ENCODE results near the gene WNT2B. TPM values are rescaled to one million over a fixed set of nuclear protein-coding genes. Genes with fewer than 3 reads are reported as not detected.

Gene WNT2B
- total RNA-seq (2013): 0.31 TPM
- polyA plus RNA-seq (under 1 TPM in 2 of 3 donors, not detected in 1; 0.07 to 0.79 TPM), polyA minus RNA-seq (0.56 and 0.69 TPM in 2 replicates), total RNA-seq (1.9 to 16.3 (median 4.2) reads per million in 11 experiments)

DNA sequence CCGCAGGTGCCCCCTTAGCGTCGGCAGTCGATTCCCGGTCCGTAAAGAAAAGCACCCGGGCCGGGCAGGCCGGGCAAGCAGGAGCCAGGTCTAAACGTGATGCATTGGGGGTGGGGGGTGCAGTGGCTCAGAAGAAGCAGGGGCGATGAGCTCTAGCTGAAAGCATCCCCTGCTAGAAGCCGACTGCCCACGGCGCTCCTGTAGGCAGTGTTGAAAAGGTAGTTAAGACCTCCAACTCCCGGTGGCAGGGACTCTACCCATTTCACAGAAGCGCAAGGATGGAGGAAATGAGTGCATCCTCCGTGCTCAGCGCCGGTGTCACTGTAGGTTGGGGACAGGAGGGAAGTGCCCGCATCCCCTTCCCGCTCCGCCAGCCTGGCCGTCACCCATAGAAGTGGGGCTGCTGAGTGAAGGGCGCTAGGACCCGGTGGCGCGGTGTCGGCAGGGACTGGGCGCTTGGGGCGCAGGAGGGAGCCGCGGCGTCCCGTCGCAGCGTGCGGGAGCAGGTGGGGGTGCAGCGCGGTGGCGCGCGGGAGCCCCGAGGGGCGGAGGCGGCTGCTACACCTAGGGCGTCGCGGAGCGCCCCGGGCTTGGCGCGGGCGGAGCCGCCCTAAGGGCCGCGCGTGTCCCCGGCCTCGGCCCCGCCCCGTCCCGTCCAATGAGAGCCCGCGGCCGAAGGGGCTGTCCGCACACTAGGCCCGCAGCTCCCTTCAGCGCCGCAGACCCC lies at the start of gene WNT2B:
Gene WNT2B (plus strand): TSS at position 688 of the 727 bp plus-strand sequence. CDS start 298 bp downstream, outside the sequence.
- peaks cover 9 to 20% of the 10 kb centered on the region in 2 donors for H3K4me1 ChIP-seq (ENCODE audit: control insufficient read depth in 1 of 2, insufficient read depth in 2 of 2, low read length in 2 of 2)
- TF ChIP-seq, protein P1, sequence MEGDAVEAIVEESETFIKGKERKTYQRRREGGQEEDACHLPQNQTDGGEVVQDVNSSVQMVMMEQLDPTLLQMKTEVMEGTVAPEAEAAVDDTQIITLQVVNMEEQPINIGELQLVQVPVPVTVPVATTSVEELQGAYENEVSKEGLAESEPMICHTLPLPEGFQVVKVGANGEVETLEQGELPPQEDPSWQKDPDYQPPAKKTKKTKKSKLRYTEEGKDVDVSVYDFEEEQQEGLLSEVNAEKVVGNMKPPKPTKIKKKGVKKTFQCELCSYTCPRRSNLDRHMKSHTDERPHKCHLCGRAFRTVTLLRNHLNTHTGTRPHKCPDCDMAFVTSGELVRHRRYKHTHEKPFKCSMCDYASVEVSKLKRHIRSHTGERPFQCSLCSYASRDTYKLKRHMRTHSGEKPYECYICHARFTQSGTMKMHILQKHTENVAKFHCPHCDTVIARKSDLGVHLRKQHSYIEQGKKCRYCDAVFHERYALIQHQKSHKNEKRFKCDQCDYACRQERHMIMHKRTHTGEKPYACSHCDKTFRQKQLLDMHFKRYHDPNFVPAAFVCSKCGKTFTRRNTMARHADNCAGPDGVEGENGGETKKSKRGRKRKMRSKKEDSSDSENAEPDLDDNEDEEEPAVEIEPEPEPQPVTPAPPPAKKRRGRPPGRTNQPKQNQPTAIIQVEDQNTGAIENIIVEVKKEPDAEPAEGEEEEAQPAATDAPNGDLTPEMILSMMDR (IDR thresholded peaks at IDR 0.05): no peak
- H3K9me3 ChIP-seq (replicated peaks in 1 of 2; ENCODE audit: control insufficient read depth in 1 of 2, insufficient read depth in 1 of 2, low read length in 2 of 2): peaks cover 0 to 23% of the 10 kb centered on the region in 2 donors
- H4K20me1 ChIP-seq (ENCODE audit: insufficient read depth, low read length): no peaks in the 10 kb centered on the region
- no peaks in the 10 kb centered on the region for H3K36me3 ChIP-seq (replicated peaks in 1 of 2; ENCODE audit: control insufficient read depth in 1 of 2, insufficient read depth in 2 of 2, low read length in 2 of 2)
- Mint-ChIP-seq H3K27ac (no peak within 1 kb of the TSS), H3K4me1 (peaks cover 15% of the 10 kb centered on the region), H3K36me3 (peaks cover 0 to 5% of the 10 kb centered on the region in 2 donors), H3K4me3 (peak within 1 kb of the TSS; percentile 71 to 85), H3K9me3 (peaks cover 0 to 14% (median 4%) of the 10 kb centered on the region in 7 donors), H3K27me3 (ENCODE audit: low read depth in 3 of 3) (peaks cover 52 to 84% (median 68%) of the 10 kb centered on the region in 3 donors)
- H3K4me2 ChIP-seq (replicated peaks; ENCODE audit: extremely low read depth, low read length, poor library complexity, severe bottlenecking): peak within 1 kb of the TSS; percentile 87
- peak; percentile 8 to 21 (median 19) for DNase-seq
- WGBS (ENCODE audit: insufficient coverage): under 1% methylated on average over 68 of the region's 69 CpGs
- H3K27me3 ChIP-seq (ENCODE audit: control insufficient read depth in 2 of 2, insufficient read depth in 2 of 2, low read length in 2 of 2): peaks cover 42 to 76% of the 10 kb centered on the region in 2 donors
- H3K27ac ChIP-seq (ENCODE audit: low read depth in 1 of 2, low read length in 2 of 2): no peak within 1 kb of the TSS
- peak within 1 kb of the TSS; percentile 21 for H3K9ac ChIP-seq (ENCODE audit: insufficient read depth, low read length, poor library complexity, severe bottlenecking)
- H3K4me3 ChIP-seq (replicated peaks in 1 of 3; ENCODE audit: low read depth in 2 of 3, low read length in 3 of 3): peak within 1 kb of the TSS; percentile 21 to 73 (median 21)
- no peaks in the 10 kb centered on the region for H3K79me2 ChIP-seq (ENCODE audit: insufficient read depth, low read length)
- peak within 1 kb of the TSS; percentile 81 for H2AFZ ChIP-seq (ENCODE audit: insufficient read depth, low read depth, low read length, poor library complexity, severe bottlenecking)
- intact Hi-C loops (cut with micrococcal nuclease): loop anchor here in 1 of 2 donors (10.0 kb wide), 1 partner anchor 196 kb away; the partner anchor contains the start of gene RHOC

DNA sequence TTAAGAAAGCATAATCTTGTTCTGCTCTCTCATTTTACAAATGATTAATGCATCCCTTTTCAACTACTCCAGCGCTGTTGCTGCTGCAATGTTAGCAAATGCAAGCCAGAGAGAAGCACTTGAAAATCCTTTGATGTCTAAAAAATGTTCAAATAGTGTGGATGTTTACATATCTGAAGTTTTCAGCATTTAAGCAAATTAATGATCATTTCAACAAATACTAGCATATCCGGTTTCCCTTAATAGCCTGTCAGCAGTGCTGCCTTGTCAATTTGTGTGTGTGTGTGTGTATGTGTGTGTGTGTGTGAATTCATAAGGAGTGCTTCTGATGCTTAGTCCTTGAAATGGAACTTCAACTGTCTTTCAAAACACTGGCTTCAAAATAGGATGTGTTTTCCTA lies 48.1 kb upstream of the WNT2B start:
- peaks cover 0 to 1% (median 0%) of the 10 kb centered on the region in 7 donors for H3K9me3 Mint-ChIP-seq

More for the DNA sequence above, 48.1 kb upstream of the WNT2B start:
- Mint-ChIP-seq H3K27ac (no peak overlapping the region), H3K27me3 (ENCODE audit: low read depth in 3 of 3) (peaks cover 3 to 6% (median 5%) of the 10 kb centered on the region in 3 donors), H3K4me3 (no peak overlapping the region), H3K36me3 (peaks cover 13 to 17% of the 10 kb centered on the region in 2 donors), H3K4me1 (peaks cover 12% of the 10 kb centered on the region)
- Histone ChIP-seq H3K4me2 (replicated peaks; ENCODE audit: extremely low read depth, low read length, poor library complexity, severe bottlenecking) (no peak overlapping the region), H2AFZ (ENCODE audit: insufficient read depth, low read depth, low read length, poor library complexity, severe bottlenecking) (no peak overlapping the region), H3K4me3 (replicated peaks in 1 of 3; ENCODE audit: low read depth in 2 of 3, low read length in 3 of 3) (no peak overlapping the region), H3K9ac (ENCODE audit: insufficient read depth, low read length, poor library complexity, severe bottlenecking) (no peak overlapping the region), H3K4me1 (ENCODE audit: control insufficient read depth in 1 of 2, insufficient read depth in 2 of 2, low read length in 2 of 2) (peaks cover 5 to 8% of the 10 kb centered on the region in 2 donors), H4K20me1 (ENCODE audit: insufficient read depth, low read length) (no peaks in the 10 kb centered on the region), H3K27ac (ENCODE audit: low read depth in 1 of 2, low read length in 2 of 2) (no peak overlapping the region), H3K27me3 (ENCODE audit: control insufficient read depth in 2 of 2, insufficient read depth in 2 of 2, low read length in 2 of 2) (no peaks in the 10 kb centered on the region), H3K9me3 (replicated peaks in 1 of 2; ENCODE audit: control insufficient read depth in 1 of 2, insufficient read depth in 1 of 2, low read length in 2 of 2) (no peaks in the 10 kb centered on the region), H3K36me3 (replicated peaks in 1 of 2; ENCODE audit: control insufficient read depth in 1 of 2, insufficient read depth in 2 of 2, low read length in 2 of 2) (peaks cover 4 to 16% of the 10 kb centered on the region in 2 donors), H3K79me2 (ENCODE audit: insufficient read depth, low read length) (no peaks in the 10 kb centered on the region)
- WGBS (ENCODE audit: insufficient coverage): no CpG with 5 or more reads among the region's 2 CpGs
- intact Hi-C loops (cut with micrococcal nuclease): loop anchor here in 1 of 2 donors (10.0 kb wide), 1 partner anchor 154 kb away; the partner anchor contains the start of genes CAPZA1 and ST7L
- no peak for DNase-seq
- TF ChIP-seq, protein P1 (IDR thresholded peaks at IDR 0.05): no peak
